Lung (tissue), 12 donors: ENCODE data around the gene LY9. TPM values are rescaled to one million over a fixed set of nuclear protein-coding genes. Genes with fewer than 3 reads are reported as not detected.

Experiments used
- ATAC-seq: fragments of 200-7000 bp; cut with Tn5 transposase; one replicate; pipeline ENCODE4 v1.9.1; 2020; ENCODE audit warnings: moderate number of reproducible peaks; ENCODE audit not compliant: insufficient read depth, low FRiP score
- DNase-seq, 3 donors: peaks; one replicate each; pipeline ENCODE4 v3.0.0-alpha.2; 2013 to 2017
- H3K27ac ChIP-seq, 2 donors: one replicate each; pipeline ENCODE4 v1.5.1; 2013; ENCODE audit warnings: mild to moderate bottlenecking in 2 of 2, moderate library complexity in 2 of 2, control low read depth in 1 of 2, inconsistent platforms in 1 of 2, low read depth in 1 of 2, low read length in 1 of 2
- H3K27me3 ChIP-seq, 3 donors: one replicate each; pipeline ENCODE4 v1.5.1; 2013; ENCODE audit warnings: low read length in 2 of 3; ENCODE audit not compliant: control insufficient read depth in 3 of 3, insufficient read depth in 3 of 3
- H3K36me3 ChIP-seq, 4 donors: one replicate each; pipeline ENCODE4 v1.5.1; 2013; ENCODE audit warnings: low read length in 4 of 4, mild to moderate bottlenecking in 1 of 4, moderate library complexity in 1 of 4; ENCODE audit not compliant: control insufficient read depth in 4 of 4, insufficient read depth in 4 of 4
- H3K4me1 ChIP-seq, 5 donors: one replicate each; pipeline ENCODE4 v1.5.1; 2013; ENCODE audit warnings: low read length in 5 of 5, mild to moderate bottlenecking in 2 of 5, moderate library complexity in 1 of 5; ENCODE audit not compliant: control insufficient read depth in 5 of 5, insufficient read depth in 5 of 5
- H3K4me3 ChIP-seq: one replicate; pipeline ENCODE4 v1.5.1; 2013; ENCODE audit warnings: mild to moderate bottlenecking, control low read depth, moderate library complexity
- H3K9ac ChIP-seq, 2 donors: one replicate each; pipeline ENCODE4 v1.5.1; 2013; ENCODE audit warnings: low read length in 2 of 2, control low read depth in 1 of 2; ENCODE audit not compliant: insufficient read depth in 1 of 2
- H3K9me3 ChIP-seq, 4 donors: one replicate each; pipeline ENCODE4 v1.5.1; 2013; ENCODE audit warnings: low read length in 3 of 4, mild to moderate bottlenecking in 1 of 4, moderate library complexity in 1 of 4; ENCODE audit not compliant: control insufficient read depth in 4 of 4, insufficient read depth in 3 of 4
- WGBS, 2 donors: extraction: QIAGEN DNeasy Blood & Tissue Kit; methylation state at CpG; one replicate each; pipeline ENCODE4 v1.1.7; 2013; 5-methylcytosine and 5-hydroxymethylcytosine counted together
- polyA plus RNA-seq, 2 donors: library from polyadenylated mRNA; stranded (reverse); fragments of 200-250 nt; gene quantifications; one replicate each; pipeline ENCODE4 v1.2.1, GENCODE V29; 2013
- total RNA-seq, 2 donors: library from RNA; depleted of rRNA in 1 of 2; stranded (reverse); fragments of >200 nt in 1 of 2; gene quantifications; one replicate each; pipeline ENCODE4 v1.2.1, GENCODE V29; 2014 to 2021
- TF ChIP-seq, protein P1 (sequence below): IDR thresholded peaks from 2 replicates; pipeline ENCODE4 v1.5.1; 2012; ENCODE audit warnings: mild to moderate bottlenecking; ENCODE audit errors: control extremely low read depth, extremely low read depth
- donor health status: control.
- donor health status: control.
- donor health status: Bipolar disorder and iron deficiency.
- donor health status: healthy.
- donor health status: DM: yes; HTN: yes; CAD: no.

Gene LY9
- total and polyA plus RNA-seq, 4 donors: 0.94 to 3.4 (median 1.4) TPM

DNA sequence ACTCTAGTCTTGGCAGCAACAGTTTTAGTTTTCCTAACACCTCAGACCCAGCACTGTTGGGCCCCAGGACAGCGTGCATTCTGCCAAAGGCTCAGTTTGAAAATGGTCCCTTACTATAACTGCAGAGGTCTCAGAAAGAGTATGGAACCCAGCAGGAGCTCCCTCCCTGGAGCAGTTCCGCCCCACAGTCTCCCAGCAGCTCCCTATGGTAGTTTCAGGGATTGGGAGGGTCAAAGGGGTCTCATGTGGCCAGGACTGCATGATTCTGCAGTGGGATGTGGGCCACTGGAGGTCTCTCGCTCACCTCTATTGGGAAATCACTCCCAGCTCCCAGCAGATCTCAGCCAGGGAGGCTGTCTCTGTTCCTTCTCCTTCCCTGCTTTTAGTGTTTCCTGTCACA is 12.3 kb downstream of the LY9 start:
- 88 to 91% methylated on average over 3 of the region's 3 CpGs for WGBS, 2 donors
- ATAC-seq: no peak
- H3K9me3 ChIP-seq: peaks cover 0 to 13% (median 7%) of the 10 kb centered on the region in 4 donors

DNA sequence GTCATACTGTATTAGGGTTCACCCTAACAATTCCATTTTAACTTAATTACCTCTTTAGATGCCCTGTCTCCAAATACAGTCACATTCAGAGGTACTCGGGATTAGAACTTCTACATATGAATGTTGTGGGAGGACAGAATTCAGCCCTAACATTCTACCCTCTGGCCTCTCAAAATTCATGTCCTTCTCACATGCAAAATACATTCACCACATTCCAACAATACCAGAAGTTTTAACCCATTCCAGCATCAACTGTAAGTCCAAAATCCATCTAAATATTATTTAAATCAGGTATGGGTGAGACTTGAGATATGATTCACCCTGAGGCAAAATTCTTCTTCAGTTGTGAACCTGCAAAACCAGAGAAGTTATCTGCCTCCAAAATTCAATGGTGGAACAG is 14.5 kb downstream of the LY9 start:
- H3K27me3 ChIP-seq: no peaks in the 10 kb centered on the region
- H3K9ac ChIP-seq: no peak overlapping the region
- peaks cover 0 to 13% (median 7%) of the 10 kb centered on the region in 4 donors for H3K9me3 ChIP-seq
- no peak overlapping the region for H3K4me3 ChIP-seq
- no peak for ATAC-seq
- DNase-seq: no peak
- H3K4me1 ChIP-seq: peaks cover 0 to 2% (median 0%) of the 10 kb centered on the region in 5 donors
- TF ChIP-seq, protein P1, sequence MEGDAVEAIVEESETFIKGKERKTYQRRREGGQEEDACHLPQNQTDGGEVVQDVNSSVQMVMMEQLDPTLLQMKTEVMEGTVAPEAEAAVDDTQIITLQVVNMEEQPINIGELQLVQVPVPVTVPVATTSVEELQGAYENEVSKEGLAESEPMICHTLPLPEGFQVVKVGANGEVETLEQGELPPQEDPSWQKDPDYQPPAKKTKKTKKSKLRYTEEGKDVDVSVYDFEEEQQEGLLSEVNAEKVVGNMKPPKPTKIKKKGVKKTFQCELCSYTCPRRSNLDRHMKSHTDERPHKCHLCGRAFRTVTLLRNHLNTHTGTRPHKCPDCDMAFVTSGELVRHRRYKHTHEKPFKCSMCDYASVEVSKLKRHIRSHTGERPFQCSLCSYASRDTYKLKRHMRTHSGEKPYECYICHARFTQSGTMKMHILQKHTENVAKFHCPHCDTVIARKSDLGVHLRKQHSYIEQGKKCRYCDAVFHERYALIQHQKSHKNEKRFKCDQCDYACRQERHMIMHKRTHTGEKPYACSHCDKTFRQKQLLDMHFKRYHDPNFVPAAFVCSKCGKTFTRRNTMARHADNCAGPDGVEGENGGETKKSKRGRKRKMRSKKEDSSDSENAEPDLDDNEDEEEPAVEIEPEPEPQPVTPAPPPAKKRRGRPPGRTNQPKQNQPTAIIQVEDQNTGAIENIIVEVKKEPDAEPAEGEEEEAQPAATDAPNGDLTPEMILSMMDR: no peak
- no peaks in the 10 kb centered on the region for H3K36me3 ChIP-seq
- H3K27ac ChIP-seq: no peak overlapping the region
- 52 to 91% methylated on average over 1 of the region's 1 CpG for WGBS, 2 donors

More for the DNA sequence above, 12.3 kb downstream of the LY9 start:
- no peak overlapping the region for H3K27ac ChIP-seq
- H3K4me1 ChIP-seq: peaks cover 0 to 2% (median 0%) of the 10 kb centered on the region in 5 donors
- no peaks in the 10 kb centered on the region for H3K27me3 ChIP-seq
- no peaks in the 10 kb centered on the region for H3K36me3 ChIP-seq
- no peak overlapping the region for H3K9ac ChIP-seq
- no peak overlapping the region for H3K4me3 ChIP-seq
- TF ChIP-seq, protein P1: no peak
- no peak for DNase-seq

DNA sequence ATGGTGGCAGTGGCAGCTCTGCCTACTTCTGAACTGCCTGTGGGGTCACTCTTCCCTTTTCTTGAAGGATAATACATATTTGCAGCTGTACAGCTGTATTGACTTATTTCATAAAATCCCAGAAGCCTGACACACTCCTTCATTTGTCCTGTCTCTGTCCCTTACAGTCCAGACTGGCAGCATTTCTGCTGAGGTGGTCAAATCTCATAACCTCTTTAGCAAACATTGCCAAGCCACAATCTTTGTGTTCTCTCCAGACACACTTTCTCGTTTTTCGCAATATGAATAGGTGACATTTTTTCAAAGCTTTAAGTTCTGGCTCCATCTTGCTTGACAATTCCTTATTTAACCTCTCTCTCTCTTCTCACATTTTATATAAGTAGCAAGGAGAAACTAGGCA is 15.2 kb downstream of the LY9 start:
- Histone ChIP-seq H3K9me3 (peaks cover 0 to 13% (median 6%) of the 10 kb centered on the region in 4 donors), H3K36me3 (no peaks in the 10 kb centered on the region), H3K4me3 (no peak overlapping the region), H3K27ac (no peak overlapping the region), H3K27me3 (no peaks in the 10 kb centered on the region), H3K9ac (no peak overlapping the region), H3K4me1 (peaks cover 0 to 2% (median 0%) of the 10 kb centered on the region in 5 donors)
- DNase-seq (peak in 1 of 3 donors; percentile 15), ATAC-seq (no peak)
- TF ChIP-seq, protein P1: no peak
- WGBS, 2 donors: 67 to 79% methylated on average over 2 of the region's 2 CpGs

DNA sequence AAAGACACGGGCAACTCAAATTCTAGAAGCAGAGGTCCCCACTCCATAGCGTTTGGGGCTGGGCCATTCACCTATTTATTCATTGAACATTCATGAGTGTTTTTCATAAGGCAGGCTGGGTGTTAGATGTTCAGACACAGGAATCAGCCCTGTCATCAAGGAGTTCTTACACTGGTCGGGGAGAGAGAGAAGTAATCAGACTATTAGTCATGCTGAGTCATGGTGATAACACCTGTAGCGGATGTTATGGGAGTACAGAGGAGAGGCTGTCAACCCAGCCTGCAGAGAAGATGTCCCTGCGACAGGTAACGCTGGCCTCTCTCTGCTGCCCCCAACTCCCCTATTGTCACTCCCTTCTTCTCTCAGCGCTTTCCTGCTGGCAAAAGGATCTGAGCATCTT is 17.2 kb downstream of the LY9 start:
- no peak overlapping the region for H3K4me3 ChIP-seq
- no peaks in the 10 kb centered on the region for H3K36me3 ChIP-seq
- peaks cover 0 to 4% (median 0%) of the 10 kb centered on the region in 5 donors for H3K4me1 ChIP-seq
- no peak overlapping the region for H3K9ac ChIP-seq
- 81 to 83% methylated on average over 7 of the region's 7 CpGs for WGBS, 2 donors
- H3K9me3 ChIP-seq: peaks cover 0 to 3% (median 0%) of the 10 kb centered on the region in 4 donors
- TF ChIP-seq, protein P1: no peak
- ATAC-seq (no peak), DNase-seq (no peak)
- H3K27me3 ChIP-seq: no peaks in the 10 kb centered on the region
- no peak overlapping the region for H3K27ac ChIP-seq
